DOHH2 (cell line): Measurements from ENCODE around the gene PRMT2.

Experiments used
- EZH2phosphoT487 ChIP-seq: fragments of 200-600 bp; sonication (generic); IDR thresholded peaks from 2 replicates; pipeline ENCODE4 v1.6.1; 2017; ENCODE audit warnings: borderline replicate concordance, mild to moderate bottlenecking, antibody characterized with exemption, low read length, moderate library complexity, mixed read lengths
- TF ChIP-seq, protein P1 (sequence below): fragments of 200-600 bp; sonication (generic); IDR thresholded peaks from one replicate; pipeline ENCODE4 v1.5.1; 2014; ENCODE audit warnings: antibody characterized with exemption, mild to moderate bottlenecking, low read depth, low read length; ENCODE audit not compliant: poor library complexity, severe bottlenecking

DNA sequence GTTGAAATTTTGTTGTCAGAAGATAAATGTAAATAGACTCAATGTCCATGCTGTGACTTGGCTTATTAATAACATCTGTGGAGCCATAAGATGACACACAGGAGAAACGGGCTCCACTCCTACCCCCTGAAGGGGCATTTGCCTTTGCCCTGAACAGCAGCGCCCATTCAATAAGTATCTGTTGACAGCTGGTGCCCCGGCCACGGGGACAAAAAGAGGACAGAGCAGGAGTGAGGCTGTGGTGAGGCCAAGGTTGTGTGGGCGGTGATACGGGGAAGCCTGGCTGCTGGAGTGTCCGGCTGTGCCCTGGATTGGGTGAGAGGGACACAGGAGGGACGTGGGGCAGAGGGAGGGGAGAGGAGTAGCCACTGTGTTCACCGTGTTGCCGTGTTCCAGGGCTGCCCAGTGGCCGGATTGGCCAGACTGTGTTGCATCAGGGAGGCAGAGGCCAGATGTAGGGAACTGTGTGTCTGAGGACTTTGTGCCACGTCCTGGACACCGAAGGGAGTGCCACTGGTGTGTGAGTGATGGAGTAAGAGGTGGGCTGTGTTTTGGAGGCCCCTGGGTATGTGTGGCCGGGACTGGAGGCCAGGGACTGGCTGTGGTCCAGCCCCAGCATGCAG, 15.1 kb downstream of the PRMT2 start:
- TF ChIP-seq, protein P1, sequence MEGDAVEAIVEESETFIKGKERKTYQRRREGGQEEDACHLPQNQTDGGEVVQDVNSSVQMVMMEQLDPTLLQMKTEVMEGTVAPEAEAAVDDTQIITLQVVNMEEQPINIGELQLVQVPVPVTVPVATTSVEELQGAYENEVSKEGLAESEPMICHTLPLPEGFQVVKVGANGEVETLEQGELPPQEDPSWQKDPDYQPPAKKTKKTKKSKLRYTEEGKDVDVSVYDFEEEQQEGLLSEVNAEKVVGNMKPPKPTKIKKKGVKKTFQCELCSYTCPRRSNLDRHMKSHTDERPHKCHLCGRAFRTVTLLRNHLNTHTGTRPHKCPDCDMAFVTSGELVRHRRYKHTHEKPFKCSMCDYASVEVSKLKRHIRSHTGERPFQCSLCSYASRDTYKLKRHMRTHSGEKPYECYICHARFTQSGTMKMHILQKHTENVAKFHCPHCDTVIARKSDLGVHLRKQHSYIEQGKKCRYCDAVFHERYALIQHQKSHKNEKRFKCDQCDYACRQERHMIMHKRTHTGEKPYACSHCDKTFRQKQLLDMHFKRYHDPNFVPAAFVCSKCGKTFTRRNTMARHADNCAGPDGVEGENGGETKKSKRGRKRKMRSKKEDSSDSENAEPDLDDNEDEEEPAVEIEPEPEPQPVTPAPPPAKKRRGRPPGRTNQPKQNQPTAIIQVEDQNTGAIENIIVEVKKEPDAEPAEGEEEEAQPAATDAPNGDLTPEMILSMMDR: no peak
- no peak for TF ChIP-seq EZH2phosphoT487
